Measurements from ENCODE around the gene GARIN5A. TPM values are rescaled to one million over a fixed set of nuclear protein-coding genes. Genes with fewer than 3 reads are reported as not detected.
"Not testable (repeated sequence)": the region's sequence is repeated elsewhere in the genome, so short reads cannot be mapped to it uniquely, and the experiment has no call there.

The GARIN5A gene
- total RNA-seq, 1 donor from 2014 or later = 1.9 TPM

DNA sequence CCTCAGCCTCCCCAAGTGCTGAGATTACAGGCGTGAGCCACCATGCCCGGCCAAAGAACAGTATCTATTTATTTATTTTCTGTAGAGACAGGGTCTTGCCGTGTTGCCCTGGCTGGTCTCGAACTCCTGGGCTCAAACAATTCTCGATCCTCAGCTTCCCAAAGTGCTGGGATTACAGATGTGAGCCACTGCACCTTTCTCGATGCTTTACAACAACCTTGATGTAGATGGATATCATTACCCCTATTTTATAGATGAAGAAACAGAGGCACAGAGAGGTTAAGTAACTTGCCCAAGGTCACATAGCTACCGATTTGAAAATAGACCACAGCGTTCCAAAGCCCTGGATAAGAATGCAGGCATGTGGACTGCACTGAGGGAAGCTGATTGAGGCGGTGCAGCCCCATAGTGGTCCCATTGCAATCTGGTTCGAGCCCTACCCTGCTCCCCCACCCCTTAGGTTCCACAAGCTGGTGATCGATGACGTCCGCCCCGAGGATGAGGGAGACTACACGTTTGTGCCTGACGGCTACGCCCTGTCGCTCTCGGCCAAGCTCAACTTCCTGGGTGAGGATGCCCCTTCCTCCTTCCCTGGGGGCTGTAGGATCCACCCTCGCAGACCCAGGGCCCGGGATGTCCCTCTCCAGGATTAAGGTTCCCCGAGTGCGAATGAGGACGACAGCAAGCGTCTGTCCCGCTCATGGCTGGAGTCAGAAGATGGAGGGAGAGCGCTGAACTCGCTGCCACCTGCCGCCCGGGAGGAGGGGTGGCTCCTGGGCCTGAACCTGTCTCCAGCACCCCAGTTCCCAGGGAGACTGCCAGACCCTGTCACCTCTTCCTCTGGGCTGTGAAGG lies 26.1 kb downstream of the GARIN5A start:
- TF ChIP-seq, protein P1, sequence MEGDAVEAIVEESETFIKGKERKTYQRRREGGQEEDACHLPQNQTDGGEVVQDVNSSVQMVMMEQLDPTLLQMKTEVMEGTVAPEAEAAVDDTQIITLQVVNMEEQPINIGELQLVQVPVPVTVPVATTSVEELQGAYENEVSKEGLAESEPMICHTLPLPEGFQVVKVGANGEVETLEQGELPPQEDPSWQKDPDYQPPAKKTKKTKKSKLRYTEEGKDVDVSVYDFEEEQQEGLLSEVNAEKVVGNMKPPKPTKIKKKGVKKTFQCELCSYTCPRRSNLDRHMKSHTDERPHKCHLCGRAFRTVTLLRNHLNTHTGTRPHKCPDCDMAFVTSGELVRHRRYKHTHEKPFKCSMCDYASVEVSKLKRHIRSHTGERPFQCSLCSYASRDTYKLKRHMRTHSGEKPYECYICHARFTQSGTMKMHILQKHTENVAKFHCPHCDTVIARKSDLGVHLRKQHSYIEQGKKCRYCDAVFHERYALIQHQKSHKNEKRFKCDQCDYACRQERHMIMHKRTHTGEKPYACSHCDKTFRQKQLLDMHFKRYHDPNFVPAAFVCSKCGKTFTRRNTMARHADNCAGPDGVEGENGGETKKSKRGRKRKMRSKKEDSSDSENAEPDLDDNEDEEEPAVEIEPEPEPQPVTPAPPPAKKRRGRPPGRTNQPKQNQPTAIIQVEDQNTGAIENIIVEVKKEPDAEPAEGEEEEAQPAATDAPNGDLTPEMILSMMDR (conservative IDR thresholded peaks at IDR 0.05) = no peak
- Mint-ChIP-seq H3K27ac (no peak overlapping the region), H3K9me3 (no peaks in the 10 kb centered on the region), H3K27me3 (peaks cover 6% of the 10 kb centered on the region), H3K36me3 (no peaks in the 10 kb centered on the region), H3K4me3 (no peak overlapping the region), H3K4me1 (ENCODE audit: unreplicated experiment) (no peaks in the 10 kb centered on the region)
- DNase-seq (ENCODE audit: extremely low spot score, unreplicated experiment) = no peak

DNA sequence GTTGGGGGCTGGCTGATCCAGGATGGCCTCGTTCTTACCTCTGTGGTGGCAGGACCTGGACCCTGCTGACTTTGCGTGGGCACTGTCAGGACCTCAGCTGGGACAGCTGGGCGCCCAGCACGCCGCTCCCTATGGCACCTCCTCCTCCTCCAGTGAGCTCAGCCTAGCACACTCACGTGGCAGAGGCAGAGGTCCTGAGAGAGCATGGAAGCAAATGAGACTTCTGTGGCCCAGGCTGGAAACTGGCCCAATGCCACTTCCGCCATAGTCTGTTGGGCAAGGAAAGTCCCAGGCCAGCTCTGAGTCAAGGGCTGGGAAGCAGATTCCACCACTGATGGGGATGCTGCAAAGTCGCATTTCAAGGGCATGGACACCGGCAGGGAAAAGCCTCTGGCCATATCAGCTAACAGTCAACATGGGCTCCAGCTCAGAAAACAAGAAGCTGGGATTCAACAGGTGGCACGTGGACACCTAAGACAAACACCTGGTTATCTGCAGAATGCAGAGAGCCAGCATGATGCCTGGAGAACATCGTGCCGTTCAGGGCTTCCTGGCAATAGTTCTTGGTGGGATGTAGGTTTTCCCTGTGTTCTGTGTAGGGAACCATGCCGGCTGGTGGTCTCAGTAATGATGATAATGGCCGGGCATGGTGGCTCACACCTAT lies 27.3 kb downstream of the GARIN5A start:
- no peak overlapping the region for H3K4me3 Mint-ChIP-seq
- DNase-seq (ENCODE audit: extremely low spot score, unreplicated experiment) = no peak
- no peak overlapping the region for H3K27ac Mint-ChIP-seq
- no peaks in the 10 kb centered on the region for H3K4me1 Mint-ChIP-seq (ENCODE audit: unreplicated experiment)
- TF ChIP-seq, protein P1 (conservative IDR thresholded peaks at IDR 0.05) = no peak
- H3K27me3 Mint-ChIP-seq = peaks cover 10% of the 10 kb centered on the region
- no peaks in the 10 kb centered on the region for H3K9me3 Mint-ChIP-seq
- H3K36me3 Mint-ChIP-seq = no peaks in the 10 kb centered on the region

DNA sequence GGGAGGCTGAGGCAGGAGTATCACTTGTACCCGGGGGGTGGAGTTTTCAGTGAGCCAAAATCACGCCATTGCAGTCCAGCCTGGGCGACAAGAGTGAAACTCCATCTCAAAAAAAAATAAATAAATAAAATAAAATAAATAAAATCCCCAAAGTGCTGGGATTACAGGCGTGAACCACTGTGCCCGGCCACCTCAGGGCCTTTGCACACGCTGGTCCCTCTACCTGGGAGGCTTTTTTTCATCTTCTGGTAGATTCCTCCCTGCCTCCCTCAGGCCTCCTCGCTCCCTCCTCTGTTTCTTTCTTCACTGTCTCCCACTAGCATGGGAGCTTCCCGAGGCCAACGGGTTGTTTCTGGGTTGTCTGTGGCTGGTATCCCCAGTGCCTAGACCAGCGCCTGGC lies 28.9 kb downstream of the GARIN5A start:
- no peak for DNase-seq (ENCODE audit: extremely low spot score, unreplicated experiment)
- Mint-ChIP-seq H3K9me3 (no peaks in the 10 kb centered on the region), H3K4me1 (ENCODE audit: unreplicated experiment) (no peaks in the 10 kb centered on the region), H3K27ac (no peak overlapping the region), H3K27me3 (peaks cover 11% of the 10 kb centered on the region), H3K36me3 (no peaks in the 10 kb centered on the region), H3K4me3 (no peak overlapping the region)
- TF ChIP-seq, protein P1 (conservative IDR thresholded peaks at IDR 0.05) = no peak

DNA sequence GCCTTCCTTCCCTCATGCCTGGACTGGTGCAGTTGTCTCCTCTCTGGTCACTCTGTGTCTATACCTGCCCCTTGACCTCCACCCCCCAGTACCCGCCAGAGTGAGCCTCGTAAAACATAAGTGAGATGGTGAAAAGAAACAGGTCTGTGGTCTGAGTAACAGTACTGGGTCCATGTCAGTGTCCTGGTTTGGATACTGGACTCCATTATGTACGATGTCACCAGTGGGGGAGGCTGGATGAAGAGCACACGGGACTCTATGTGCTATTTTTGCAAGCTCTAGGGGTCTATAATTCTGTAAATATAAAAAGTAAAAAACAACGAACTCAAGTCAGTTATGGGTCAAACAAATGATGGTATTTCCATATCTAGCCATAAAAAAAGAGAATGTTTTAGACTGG lies 29.6 kb downstream of the GARIN5A start:
- H3K27me3 Mint-ChIP-seq = peaks cover 7% of the 10 kb centered on the region
- H3K4me1 Mint-ChIP-seq (ENCODE audit: unreplicated experiment) = no peaks in the 10 kb centered on the region
- no peak overlapping the region for H3K27ac Mint-ChIP-seq
- no peaks in the 10 kb centered on the region for H3K36me3 Mint-ChIP-seq
- H3K4me3 Mint-ChIP-seq = no peak overlapping the region
- TF ChIP-seq, protein P1 (conservative IDR thresholded peaks at IDR 0.05) = no peak
- DNase-seq (ENCODE audit: extremely low spot score, unreplicated experiment) = no peak
- no peaks in the 10 kb centered on the region for H3K9me3 Mint-ChIP-seq

DNA sequence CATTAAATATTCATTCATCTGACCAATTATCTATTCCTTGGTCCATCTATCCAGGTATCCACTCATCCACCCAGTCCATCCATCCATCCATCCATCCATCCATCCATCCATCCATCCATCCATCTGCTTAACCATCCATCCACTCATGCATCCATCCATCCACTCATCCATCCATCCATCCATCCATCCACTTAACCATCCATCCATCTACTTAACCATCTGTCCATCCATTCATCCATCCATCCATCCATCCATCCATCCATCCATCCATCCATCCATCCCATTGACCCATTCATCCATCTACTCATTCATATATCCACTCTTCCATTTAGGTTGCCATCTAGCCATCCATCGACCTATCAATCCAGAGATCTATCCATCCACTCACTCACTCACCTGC lies 32.6 kb downstream of the GARIN5A start:
- Mint-ChIP-seq H3K36me3 (no peaks in the 10 kb centered on the region), H3K4me1 (ENCODE audit: unreplicated experiment) (no peaks in the 10 kb centered on the region), H3K9me3 (no peaks in the 10 kb centered on the region), H3K27me3 (peaks cover 17% of the 10 kb centered on the region), H3K27ac (no peak overlapping the region), H3K4me3 (no peak overlapping the region)
- TF ChIP-seq, protein P1 (conservative IDR thresholded peaks at IDR 0.05) = no peak
- no peak for DNase-seq (ENCODE audit: extremely low spot score, unreplicated experiment)

DNA sequence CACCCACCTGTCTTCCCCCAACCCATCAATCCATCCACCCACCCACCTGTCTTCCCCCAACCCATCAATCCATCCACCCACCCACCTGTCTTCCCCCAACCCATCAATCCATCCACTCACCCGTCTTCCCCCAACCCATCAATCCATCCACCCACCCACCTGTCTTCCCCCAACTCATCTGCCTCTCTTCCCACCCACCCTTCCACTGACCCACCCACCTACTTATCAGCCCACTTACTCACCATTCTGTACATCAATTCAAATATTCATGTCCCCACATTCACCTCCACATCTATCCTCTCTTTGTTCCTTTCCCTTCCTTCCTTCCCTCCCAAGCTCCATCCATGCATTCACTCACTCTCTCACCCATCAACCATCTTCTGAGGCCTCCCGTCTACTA lies 37.5 kb downstream of the GARIN5A start:
- H3K4me1 Mint-ChIP-seq (ENCODE audit: unreplicated experiment); H3K36me3 Mint-ChIP-seq; H3K27ac Mint-ChIP-seq; H3K9me3 Mint-ChIP-seq; DNase-seq (ENCODE audit: extremely low spot score, unreplicated experiment); H3K4me3 Mint-ChIP-seq: not testable (repeated sequence)
- H3K27me3 Mint-ChIP-seq = peaks cover 45% of the 10 kb centered on the region

Measured in type B pancreatic cell (in vitro differentiated cells).